Erythroblast (primary cell): ENCODE data around the gene DSE.

Experiments used
- GATA1 ChIP-seq: IDR thresholded peaks from 2 replicates; pipeline ENCODE4 v1.6.1; 2011; ENCODE audit warnings: low read depth, mild to moderate bottlenecking, control low read depth, low read length, moderate library complexity
- POLR2A ChIP-seq: IDR thresholded peaks from 2 replicates; pipeline ENCODE4 v1.6.1; 2011; ENCODE audit warnings: mild to moderate bottlenecking, low read length

DNA sequence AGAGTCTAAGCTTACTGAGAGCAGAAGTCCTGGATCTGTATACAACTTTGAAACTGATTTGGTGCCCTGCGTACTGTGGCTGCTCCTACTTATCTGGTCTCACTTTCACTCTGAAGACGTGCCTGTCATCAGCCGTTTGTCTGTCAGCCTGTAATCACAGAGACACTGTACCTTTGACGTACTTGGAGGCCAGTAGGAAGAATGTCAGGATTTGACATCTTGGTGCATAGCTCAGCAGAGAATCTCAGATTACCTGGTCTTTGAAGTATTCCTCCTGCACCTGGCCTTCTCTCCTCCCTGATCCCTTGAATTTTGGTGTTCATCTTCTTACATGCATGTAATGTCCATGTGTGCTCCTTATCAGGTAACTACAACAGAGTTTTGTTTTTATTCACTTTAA lies 37.7 kb downstream of the DSE start:
- no peak for TF ChIP-seq POLR2A
- TF ChIP-seq GATA1: no peak
